NCI-H1092 treated with DMSO at 0.1 percent for 48 hours (cell line): ENCODE results near the gene CA7.
A peak's percentile ranks its signal among the peaks of the same experiment; 100 is the strongest.

ENCODE experiments used
- DNase-seq: peaks from one replicate; lab custom pipeline; 2025; lab: John Stamatoyannopoulos, UW

Gene CA7

DNA sequence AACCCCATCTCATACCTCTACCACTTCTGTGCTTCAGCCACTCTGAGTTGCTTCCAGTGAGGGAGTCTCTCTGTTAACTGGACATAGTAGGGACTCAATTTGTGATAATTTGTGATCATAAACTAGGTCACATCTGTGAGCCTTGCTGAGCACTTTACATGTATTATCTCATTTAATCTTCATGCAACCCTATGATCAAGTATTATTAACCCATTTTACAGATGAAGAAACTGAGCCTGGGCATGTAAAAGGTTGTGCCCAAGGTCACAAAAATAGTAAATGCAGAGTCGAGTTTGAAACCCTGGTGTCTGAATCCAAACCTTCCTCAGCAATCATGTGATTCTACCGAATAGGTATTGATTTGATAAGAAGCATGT, 54.7 kb downstream of the CA7 start:
- no peak for DNase-seq

GRCh38 chr16:66899310-66899944, 55.2 kb downstream of the CA7 start:
- DNase-seq, result peak; percentile 40

DNA sequence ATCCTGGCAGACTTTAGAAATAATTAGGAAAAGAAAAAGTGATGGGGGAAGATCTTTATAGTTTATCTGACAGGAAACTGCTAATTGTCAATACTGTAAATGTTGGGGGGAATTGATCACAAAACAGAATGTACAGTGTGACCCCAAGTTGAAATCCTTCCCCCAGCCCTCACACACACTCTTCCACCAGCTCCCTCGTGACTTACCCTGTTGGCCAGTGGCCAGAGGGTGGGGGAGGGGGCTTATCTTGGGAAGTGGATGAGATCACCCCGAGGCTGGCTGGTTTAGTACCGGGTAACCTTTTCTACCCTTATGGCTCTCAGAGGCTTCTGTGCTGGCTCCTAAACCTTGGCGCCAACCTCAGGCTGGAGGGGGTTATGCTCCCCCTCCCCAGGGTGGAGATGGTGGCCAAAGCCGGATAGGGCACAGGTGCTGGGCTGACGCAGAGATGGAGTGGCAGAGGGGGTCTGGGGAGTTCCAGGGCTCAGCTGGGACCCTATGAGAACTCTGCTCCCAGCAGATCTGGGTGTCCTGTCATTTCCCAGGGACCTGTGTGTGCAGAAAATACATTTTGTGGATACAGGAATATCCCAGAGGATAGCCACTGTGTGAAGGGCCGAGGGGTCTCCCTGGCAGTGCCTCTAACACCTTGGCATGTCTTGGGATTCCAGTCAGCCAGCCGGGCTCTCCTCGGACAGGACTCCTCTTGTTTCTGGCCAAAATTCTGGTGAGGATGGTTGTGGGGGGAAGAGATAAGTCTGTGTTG, 55.9 kb downstream of the CA7 start:
- DNase-seq, result peak; percentile 40

DNA sequence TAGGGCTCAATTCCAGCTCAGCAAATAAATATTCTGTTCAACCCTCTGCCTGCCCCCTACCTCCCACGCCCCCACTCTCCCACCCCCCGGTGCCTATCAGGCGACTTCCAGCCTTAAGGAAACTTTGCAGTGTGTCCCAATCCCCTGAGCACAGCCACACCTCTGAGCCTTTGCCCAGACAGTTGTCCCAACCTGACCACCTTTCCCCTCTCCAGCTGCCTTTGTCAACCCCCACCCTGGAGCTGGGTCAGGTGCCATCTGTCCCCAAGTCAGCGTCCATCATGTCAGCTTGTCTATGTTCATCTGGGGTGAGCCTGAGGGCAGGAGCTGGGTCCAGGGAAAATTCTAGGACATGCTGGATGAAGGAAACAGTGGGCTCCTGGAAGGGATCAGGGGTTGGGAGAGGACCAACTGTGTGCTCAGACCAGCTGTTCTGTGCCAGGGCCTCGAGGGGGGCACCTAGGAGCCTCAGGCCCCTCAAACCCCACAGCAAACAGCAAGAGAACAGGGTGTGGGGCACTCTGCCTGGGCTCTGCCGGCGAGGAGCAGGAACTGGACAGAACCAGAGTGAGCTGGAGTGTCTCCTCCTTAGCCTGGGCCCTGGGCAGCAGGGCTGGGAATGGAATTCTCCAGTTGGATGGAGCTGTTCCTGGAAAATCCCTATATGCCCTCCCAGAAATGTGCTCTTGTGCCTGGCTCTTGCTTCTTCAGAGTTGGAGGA, 56.7 kb downstream of the CA7 start:
- DNase-seq, result no peak

GRCh38 chr16:66901626-66902025, 57.4 kb downstream of the CA7 start:
- no peak for DNase-seq

DNA sequence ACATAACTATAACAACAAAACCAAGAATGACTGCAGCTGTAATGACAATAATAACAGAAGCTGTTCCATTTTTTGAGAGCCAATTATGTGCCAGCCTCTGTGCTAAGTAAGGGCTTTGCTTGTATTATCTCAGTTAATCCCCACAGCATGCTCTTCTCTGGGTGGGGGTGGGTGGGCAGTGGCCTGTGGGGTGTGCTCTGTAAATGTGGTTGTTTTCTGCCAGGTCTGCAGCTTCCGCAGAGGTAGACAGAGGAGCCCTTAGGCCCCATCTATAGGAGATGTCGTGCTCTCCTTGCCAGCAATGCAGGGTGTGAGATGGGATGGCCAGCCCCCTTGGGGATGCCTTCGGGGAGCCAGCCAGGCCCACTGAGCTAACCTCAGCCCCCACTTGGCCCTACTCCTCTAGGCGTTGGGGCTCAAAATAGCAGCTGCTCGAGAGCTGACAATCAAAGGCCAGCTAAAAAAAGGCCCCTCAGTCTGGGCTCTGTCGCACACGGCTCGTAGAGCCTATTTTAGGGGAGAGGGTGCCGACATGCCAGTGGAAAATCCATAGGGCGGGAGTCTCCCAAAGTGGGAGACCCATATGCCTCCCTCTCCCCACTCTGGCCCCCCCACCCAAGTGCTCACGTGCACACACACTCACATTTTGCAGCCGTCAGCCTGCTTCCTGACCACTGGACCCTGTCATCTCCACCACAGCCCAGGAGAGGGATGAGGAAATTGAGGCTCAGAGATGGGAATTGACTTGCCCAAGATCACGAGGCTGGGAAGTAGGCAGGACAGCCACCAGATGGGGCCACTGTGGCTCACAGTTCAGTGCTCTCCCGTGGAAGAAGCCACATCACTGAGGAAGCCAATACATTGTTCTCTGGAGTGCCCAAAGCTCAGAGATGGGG, 58.7 kb downstream of the CA7 start:
- no peak for DNase-seq
